Activated T-cell treated with anti-CD3 and anti-CD28 coated beads for 48 hours (primary cell): Measurements from ENCODE around the gene ADO.

ENCODE experiments used
- DNase-seq: peaks from one replicate; pipeline ENCODE4 v3.0.0-alpha.2; 2020; ENCODE audit warnings: low read depth

ADO gene

GRCh38 chr10:62794306-62794705, 10.2 kb upstream of the ADO start:
- no peak for DNase-seq

GRCh38 chr10:62795100-62795499, 9.4 kb upstream of the ADO start:
- DNase-seq: no peak

- DNase-seq: no peak
Observed at GRCh38 chr10:62795762-62796161, 8.8 kb upstream of the ADO start.

DNA sequence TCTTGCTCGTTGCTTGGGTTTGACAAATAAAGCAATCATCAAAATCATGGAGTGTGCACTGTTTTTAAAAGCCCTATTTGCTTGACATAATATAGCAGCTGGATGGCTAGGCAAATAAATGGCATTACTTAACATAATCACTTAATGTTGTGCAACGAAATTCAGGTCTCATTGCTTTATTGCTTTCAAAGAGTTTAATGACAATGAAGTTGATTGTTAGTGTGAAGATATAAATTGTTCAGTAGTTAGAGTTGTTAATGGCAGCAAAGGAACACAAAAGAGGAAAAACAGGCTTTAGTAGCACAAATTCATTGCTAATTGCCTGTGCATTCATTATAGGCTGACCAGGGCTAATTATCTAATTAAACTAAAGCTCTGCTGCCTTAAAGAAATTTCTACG, 7.6 kb upstream of the ADO start:
- no peak for DNase-seq

GRCh38 chr10:62801871-62802270, 2.6 kb upstream of the ADO start:
- no peak for DNase-seq

DNA sequence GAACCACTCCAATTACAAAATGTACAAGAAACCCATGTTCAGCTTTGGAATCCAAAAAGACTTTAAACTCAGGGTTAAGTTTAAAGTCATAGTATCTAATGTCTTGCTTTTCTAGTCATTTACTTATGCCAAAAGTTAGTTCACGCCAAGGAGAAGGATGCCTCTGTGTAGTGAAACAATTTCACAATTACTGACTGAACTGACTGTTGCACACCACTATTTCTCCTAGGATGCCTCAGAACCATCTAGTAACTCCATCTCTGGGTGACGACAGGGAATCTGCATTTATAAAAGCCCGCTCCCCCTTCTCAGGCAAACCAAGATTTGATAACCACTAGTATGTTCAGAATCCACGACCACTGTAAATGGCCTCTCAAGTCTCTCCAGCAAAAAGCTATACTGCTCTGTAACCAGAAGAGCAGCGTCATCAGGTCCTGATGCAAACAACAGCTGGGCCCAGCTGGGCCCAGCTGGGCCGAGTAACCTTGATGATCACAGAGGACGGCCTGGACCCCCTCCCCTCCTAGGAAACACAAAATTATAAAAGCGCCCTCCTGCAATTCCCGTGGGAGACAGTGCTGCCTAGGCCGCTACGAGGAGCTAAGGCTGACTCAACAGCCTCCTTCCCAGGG, 680 bp upstream of the ADO start:
- DNase-seq: no peak

DNA sequence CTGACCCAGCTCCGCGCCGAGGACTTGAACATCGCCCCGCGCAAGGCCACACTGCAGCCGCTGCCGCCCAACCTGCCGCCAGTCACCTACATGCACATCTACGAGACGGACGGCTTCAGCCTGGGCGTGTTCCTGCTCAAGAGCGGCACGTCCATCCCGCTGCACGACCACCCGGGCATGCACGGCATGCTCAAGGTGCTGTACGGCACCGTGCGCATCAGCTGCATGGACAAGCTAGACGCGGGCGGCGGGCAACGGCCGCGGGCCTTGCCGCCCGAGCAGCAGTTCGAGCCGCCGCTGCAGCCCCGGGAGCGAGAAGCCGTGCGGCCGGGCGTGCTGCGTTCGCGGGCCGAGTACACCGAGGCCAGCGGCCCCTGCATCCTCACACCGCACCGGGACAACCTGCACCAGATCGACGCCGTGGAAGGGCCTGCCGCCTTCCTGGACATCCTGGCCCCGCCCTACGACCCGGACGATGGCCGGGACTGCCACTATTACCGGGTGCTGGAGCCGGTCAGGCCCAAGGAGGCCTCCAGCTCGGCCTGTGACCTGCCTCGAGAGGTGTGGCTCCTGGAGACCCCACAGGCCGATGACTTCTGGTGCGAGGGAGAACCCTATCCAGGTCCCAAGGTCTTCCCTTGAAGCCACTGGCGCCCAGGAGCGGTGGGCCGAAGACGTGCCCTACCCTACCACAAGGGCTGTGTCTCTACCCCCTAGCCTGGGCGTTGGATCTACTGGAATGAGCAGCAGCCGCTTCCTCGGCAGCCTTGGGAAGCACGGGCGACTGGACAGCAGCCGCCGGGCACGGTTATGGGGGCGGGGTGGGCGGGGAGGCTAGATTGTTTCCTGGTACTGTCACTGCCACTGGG, 945 bp downstream of the ADO start:
- no peak for DNase-seq

GRCh38 chr10:62806251-62806650, 1.7 kb downstream of the ADO start:
- DNase-seq: no peak

- DNase-seq: no peak
Observed at GRCh38 chr10:62810156-62810902, 5.8 kb downstream of the ADO start.

DNA sequence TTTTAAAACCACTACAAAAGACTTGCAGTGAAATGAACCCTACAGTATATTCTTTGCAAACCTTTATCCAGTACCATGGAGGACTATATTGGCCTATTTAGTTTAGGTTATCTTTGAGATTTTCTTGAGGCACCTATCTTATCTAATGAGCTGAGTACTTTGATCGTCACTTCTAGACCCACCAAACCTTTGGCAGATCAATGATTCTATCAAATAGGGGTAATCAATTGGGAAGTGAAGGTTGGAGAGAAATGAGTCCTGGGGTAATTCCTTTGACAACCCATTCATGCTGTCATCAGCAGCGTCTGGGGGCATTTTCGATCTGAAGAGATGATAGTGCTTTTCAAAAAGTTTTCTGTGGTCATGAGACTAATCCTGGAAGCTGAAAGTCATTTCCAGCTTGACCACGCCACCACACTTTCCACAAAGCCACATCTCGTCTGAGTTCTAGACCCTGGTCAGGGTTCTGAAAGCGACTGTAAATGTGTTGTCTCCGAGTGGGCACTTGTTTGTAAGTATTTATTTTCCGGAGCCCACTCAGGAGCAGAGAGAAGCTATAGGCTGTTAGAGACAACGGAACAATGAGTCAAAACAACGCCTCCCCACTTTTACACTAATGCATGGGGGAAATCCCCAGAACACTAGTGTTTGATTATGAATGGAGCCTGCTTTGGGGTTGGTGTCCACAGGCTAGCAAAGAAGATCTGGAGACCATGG, 6.8 kb downstream of the ADO start:
- DNase-seq: peak; percentile 75

- no peak for DNase-seq
Observed at GRCh38 chr10:62812672-62813439, 8.3 kb downstream of the ADO start.

DNA sequence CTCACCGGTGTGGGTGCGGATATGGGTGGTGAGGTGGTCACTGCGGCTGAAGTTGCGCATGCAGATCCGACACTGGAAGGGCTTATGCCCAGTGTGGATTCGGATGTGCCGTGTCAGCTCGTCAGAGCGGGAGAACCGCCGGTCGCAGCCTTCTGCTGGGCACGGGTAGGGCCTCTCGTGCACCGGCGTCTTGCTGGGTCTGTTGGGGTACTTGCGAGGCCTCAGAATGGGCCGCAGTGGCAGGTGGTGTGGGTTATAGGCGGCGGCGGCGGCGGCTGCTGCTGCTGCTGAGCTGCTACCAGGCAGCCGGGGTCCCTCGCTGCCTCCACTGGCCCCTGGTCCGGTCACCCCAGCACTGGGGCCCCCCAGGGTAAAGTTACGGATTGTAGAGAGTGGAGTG, 8.9 kb downstream of the ADO start:
- DNase-seq: no peak

GRCh38 chr10:62813981-62814380, 9.5 kb downstream of the ADO start:
- no peak for DNase-seq

GRCh38 chr10:62814756-62815380, 10.3 kb downstream of the ADO start:
- no peak for DNase-seq

- DNase-seq: no peak
Observed at GRCh38 chr10:62815381-62816075, 11.0 kb downstream of the ADO start.

GRCh38 chr10:62816076-62816330, 11.5 kb downstream of the ADO start:
- no peak for DNase-seq

DNA sequence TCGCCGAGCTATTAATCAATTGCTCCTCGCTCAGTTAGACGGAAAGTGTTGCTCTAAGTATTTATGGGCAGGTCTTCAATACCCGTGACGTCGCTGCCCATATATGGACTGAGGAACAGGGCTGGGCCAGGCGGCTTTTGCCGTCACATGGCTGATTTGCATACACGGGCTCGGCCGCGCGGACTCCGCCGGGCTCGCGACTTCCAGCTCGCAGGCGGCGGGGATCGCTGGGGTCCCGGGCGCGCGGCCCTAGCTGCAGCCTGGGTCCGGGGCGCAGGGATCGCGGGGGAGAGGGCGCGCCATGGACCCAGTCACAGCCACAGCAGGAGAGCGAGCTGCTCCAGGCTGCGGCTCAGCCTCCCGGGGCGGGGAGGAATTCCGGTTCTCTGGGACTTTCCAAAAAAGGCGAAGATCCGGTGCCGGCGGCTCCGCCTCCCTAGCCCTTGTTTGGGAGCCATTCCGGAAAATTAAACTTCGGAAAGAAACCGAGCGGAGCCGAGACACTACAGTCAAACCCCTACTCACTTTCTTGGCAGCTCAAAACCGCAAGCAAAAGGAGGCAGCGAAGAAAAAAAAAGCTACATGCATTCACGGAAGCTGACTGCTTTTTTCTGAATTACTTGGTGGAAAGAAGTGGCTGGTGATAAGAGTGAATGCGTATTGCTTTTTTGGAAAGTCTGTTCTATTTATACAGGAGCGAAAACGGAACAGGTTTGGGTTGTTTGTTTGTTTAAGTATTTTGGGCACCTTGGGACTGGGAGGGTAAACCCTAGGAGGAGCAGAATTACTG, 12.0 kb downstream of the ADO start, which contains the start of gene EGR2:
TSS of gene EGR2 (minus strand) at position 36 of the 790 bp plus-strand sequence. CDS start 337 bp downstream, outside the sequence.
- DNase-seq: peak; percentile 90

DNA sequence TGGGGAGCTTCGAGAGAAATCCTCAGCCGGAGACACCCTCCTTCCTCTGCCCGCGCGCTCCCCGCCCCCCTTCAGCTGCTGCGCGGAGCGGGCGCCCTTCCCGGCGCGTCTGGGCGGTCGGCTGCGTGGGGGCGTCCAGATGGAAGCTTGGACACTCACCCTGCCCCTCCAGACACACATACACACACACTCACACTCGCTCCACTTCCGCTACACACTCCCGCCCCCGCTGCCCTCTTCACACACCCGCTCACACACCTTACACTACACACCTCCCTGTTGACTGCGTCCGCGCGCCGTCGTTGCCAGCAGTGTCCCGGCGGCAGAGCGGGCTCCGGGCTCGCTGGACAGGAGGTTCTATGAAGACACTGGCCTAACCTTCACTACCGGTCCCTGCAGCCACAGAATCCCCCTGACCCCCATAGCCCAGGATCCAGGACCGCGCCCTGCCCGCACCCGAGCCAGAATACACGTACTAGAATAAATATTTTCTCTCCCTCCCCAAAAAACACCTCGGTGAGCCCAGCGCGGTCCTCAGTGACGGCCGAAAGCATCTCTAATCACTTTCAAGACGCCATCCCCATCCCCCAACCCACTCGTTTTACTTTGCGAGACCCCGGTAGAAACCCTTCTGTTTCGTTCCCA, 12.7 kb downstream of the ADO start:
- peak; percentile 66 for DNase-seq

DNA sequence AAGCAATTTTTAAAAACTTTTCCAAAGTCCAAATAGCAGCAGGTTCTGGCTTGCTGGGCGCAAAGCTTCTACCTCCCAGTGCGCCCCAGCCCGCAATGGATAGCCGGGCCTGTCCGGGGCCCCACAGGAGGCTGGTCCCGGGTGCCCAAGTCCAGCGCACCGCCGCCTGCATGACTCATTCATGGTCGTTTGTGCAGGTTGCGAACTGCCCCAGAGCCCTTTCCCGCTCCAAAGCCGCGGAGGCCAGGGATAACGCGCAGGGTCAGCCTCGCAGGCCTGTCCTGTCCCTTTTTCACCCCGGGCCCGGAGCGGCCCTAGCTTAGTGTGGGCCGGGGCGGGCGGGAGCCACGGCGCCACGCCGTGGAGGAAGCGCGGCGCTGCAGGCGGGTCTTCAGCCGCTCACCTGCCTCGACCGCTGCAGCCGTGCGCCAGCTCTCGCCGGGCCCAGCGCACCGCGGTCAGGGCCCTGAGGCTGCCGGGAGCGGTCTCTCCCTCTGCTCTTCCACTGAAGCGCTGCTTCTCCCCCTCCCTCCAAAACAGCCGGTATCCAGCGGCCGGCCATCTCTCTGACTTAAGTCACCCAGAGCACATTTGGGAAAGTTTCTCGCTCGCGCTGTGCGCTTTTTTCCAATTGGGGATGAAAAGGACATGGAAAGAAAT, 13.4 kb downstream of the ADO start:
- DNase-seq: peak; percentile 79
